ENCODE data around the gene TCF7L2. TPM values are rescaled to one million over a fixed set of nuclear protein-coding genes. Genes with fewer than 3 reads are reported as not detected.

TCF7L2 gene
- total RNA-seq, 1 donor from 2014 or later = 1.3 TPM

- no peak for DNase-seq (ENCODE audit: low read depth in 2 of 2)
Observed at GRCh38 chr10:113118882-113119281, 168.8 kb downstream of the TCF7L2 start.

- no peak for DNase-seq (ENCODE audit: low read depth in 2 of 2)
Observed at GRCh38 chr10:113119801-113120200, 169.8 kb downstream of the TCF7L2 start.

- no peak for DNase-seq (ENCODE audit: low read depth in 2 of 2)
Observed at GRCh38 chr10:113121153-113121552, 171.1 kb downstream of the TCF7L2 start.

DNA sequence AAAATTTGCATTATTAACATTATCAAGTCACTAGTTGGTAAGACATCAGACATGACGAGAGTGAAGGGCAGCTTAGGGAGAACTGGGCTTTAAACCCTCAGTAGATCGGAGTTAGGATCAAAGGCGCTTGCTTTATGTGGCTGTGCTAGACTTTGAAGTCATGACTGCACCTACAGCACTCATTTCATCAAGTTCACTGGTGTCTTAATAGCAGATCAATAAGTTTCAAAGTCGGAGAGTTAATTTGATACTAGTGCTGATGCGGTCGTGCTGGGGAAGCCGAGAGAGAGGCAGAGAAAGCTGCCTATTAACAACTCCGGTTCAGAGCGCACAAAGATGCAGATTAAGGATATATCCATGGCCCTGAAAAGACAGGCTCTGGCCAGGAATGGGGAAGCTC is 172.9 kb downstream of the TCF7L2 start:
- DNase-seq (ENCODE audit: low read depth in 2 of 2) = no peak

- no peak for DNase-seq (ENCODE audit: low read depth in 2 of 2)
Observed at GRCh38 chr10:113124724-113125123, 174.7 kb downstream of the TCF7L2 start.

- no peak for DNase-seq (ENCODE audit: low read depth in 2 of 2)
Observed at GRCh38 chr10:113125612-113126011, 175.6 kb downstream of the TCF7L2 start.

DNA sequence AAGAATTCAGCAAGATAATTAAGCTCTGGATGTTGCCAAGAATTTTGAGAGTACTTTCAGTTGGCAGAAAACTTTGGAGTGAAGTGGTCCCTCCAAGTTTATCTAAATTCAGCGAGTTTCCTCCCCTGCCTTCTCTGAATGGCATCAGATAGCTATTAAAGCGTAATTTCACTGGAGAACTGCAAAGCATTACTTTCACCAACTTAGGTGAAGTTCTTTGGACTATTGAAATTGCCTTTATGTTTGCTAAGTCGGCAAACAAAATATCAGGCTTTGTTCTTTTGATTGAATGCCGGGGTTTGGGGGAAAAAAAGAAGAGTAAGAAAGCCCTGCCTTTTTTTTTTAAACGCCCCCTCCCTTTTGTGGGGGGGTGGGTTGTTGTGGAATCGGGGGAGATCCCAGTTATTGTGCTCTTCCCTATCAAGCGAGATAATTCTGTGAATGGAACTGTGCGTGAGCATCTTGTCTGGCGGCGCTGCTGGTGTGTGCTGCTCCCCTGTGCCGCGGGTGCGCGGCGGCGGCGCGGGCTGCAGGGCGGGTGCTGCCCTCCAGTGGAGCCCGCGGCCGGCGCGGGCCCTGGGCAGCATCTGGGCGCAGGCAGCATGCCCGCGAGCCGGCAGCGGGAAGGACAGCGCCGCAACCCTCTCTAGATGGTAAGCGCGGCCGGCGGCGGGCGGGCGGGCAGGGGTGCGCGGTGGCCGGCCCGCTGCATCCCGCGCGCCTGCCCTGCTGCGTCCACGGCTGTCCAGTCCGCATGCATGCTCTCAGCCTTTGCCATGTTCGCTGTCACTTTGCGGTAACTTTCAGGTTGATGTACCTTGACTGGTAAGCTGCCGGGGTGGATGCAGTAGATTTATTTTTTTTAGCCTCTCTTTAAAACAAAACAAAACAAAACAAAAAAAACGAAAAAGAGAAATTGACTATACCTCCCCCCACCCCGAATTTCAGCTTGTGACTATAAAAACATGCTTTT is 176.5 kb downstream of the TCF7L2 start:
- peak; percentile 36 to 82 for DNase-seq (ENCODE audit: low read depth in 2 of 2)

GRCh38 chr10:113127261-113127900 is 177.3 kb downstream of the TCF7L2 start:
- no peak for DNase-seq (ENCODE audit: low read depth in 2 of 2)

GRCh38 chr10:113127901-113128283 is 177.8 kb downstream of the TCF7L2 start:
- DNase-seq (ENCODE audit: low read depth in 2 of 2) = no peak

GRCh38 chr10:113128450-113129070 is 178.5 kb downstream of the TCF7L2 start:
- no peak for DNase-seq (ENCODE audit: low read depth in 2 of 2)

GRCh38 chr10:113129117-113129516 is 179.1 kb downstream of the TCF7L2 start:
- DNase-seq (ENCODE audit: low read depth in 2 of 2) = no peak

GRCh38 chr10:113130014-113130641 is 180.1 kb downstream of the TCF7L2 start:
- no peak for DNase-seq (ENCODE audit: low read depth in 2 of 2)

DNA sequence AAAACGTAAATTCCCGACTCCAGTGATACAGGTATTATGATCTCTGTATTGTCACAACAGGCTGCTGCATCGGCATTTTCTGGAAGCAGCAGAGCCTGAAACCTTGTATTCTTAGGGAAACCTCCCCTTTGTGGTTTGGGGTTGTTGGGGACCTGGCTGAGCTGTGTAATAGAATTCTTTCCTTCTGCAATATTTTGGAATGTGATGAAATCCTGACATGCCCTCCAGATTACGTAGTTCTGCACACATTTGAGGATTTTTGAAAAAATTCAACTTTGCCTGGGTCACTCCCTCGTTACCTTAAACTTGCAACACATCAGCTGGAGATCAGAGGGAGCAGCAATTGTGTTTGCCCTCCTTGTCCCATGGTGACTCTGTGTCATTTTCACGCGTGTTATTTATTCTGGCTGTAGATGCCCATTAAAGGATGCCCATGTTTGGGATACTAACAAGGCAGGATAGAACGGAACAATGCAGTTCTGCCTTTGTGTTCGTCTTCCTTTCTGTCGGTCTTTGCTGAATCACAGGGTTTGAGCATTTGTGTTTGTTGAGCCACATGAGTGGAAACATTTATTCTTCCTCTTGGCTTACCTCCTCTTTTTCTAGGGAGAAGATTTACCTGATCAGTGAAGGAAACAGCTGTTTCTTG is 181.7 kb downstream of the TCF7L2 start:
- peak; percentile 16 to 50 for DNase-seq (ENCODE audit: low read depth in 2 of 2)

DNA sequence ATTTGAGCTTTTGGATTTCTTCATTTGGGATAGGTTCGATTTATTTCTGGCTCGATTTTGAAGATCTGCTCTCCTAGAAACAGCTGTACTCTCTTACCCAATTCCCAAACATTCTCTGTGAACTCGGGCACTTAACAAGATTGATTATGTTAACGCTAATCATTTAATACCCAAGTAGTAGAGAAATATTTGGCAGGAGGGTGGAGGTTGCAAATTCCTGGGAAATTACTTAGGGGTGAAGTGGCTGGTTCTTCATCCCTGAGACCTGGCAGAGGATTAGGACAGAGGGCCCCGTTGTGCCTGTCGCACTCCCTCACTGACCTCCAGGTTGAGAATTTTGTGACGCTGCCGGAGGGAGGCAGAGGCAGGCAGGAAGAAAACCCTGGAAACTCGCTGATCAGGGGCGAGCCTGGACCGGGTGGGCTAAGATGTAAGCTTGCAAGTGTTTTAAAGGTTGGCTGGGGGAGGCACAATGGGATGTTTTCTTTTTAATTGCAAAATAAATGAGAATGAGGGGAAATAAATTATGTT is 182.6 kb downstream of the TCF7L2 start:
- DNase-seq (ENCODE audit: low read depth in 2 of 2) = no peak

GRCh38 chr10:113133497-113134115 is 183.6 kb downstream of the TCF7L2 start:
- no peak for DNase-seq (ENCODE audit: low read depth in 2 of 2)

DNA sequence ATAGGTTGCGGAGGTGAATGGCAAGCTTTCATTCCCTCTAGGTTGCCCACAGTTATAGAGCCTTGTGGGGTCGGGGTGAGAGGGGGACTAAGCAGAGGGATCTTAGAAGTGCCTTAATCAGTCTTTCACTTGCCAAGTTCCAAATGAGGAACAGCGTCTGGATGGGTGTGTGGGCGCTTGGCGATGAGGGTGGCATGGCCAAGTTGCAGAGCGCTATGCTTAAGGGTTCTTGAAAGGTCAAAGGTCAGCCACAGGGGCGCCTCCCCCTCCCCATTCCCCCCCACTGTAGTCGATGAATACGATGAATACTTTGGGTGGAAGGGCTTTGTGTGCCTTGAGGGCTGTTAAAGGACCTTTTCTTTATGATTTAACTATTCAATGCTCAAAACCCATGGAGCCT is 185.0 kb downstream of the TCF7L2 start:
- no peak for DNase-seq (ENCODE audit: low read depth in 2 of 2)

GRCh38 chr10:113137941-113138685 is 188.1 kb downstream of the TCF7L2 start:
- no peak for DNase-seq (ENCODE audit: low read depth in 2 of 2)

DNA sequence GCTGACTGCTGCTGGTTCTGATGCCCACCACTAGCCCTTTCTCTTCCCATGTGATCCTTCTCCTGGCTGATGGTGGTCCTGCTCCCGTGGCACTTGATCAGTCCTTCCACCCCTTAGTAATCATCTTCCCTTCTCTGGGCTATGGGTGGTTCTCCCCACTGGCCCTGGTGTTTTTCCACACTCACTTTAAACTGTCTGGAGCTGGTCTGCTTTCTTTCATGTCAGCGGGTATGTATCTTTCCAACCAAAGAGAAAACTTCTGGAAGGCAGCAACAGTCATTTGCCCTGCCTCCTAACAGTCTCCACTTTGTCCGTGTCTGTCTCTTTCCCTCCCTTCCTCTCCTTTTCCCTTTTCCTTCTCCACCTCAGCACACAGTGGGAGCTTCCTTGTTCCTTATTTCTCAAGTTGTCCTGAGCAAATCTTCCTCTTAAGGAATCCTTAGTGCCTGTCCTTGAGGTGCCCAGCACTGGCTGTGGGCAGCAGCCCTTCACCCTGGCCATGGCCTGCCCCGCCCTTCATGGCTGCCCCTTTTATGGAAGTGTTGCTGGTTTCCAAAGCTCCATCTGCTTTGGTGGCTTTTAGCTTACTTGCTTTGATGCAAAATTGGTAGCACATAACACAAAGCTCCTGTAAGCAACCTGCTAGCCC is 189.0 kb downstream of the TCF7L2 start:
- DNase-seq (ENCODE audit: low read depth in 2 of 2) = no peak

DNA sequence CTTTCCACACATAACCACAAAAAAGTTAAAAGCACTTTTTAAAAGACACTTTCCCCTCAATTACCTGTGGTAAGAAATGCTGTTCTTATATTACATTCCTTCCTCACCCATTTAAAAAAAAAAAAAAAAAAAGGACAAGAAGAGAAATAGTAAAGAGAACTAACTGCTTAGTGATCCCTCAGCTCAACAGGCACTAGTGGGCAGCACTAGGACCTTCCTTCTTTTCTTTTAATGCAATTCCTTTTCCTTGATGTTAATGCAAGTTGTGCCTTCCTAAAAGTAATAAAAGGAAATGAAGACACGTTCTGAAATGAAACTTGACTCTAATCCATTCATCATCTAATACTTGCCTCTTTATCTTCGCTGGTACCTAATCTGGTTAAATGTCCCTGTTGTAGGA is 189.7 kb downstream of the TCF7L2 start:
- DNase-seq (ENCODE audit: low read depth in 2 of 2) = peak in 1 of 2 donors; percentile 17

Data from dermis microvascular lymphatic vessel endothelial cell (primary cell).